Kidney epithelial cell (primary cell): Measurements from ENCODE around the gene TNF. TPM values are rescaled to one million over a fixed set of nuclear protein-coding genes. Genes with fewer than 3 reads are reported as not detected.

Experiments used
- DNase-seq: peaks from one replicate; pipeline ENCODE4 v3.0.0-alpha.2; 2010; ENCODE audit warnings: low read depth
- H3K27me3 ChIP-seq: 2 replicates; pipeline ENCODE4 v1.6.0; 2011; ENCODE audit warnings: low read length; ENCODE audit not compliant: control insufficient read depth, insufficient read depth
- H3K36me3 ChIP-seq: 2 replicates; pipeline ENCODE4 v1.5.1; 2011; ENCODE audit warnings: low read length; ENCODE audit not compliant: control insufficient read depth, insufficient read depth
- H3K4me3 ChIP-seq: 2 replicates; pipeline ENCODE4 v1.5.1; 2011; ENCODE audit warnings: low read depth, mild to moderate bottlenecking, control low read depth, low read length
- total RNA-seq: library from RNA; depleted of rRNA; stranded (reverse); fragments of >200 nt; gene quantifications from 2 replicates; pipeline ENCODE4 v1.2.3, GENCODE V29; 2015
- TF ChIP-seq, protein P1 (sequence below): IDR thresholded peaks from 2 replicates; pipeline ENCODE4 v1.5.1; 2011; ENCODE audit warnings: mild to moderate bottlenecking, moderate library complexity, low read length, control low read depth, inconsistent platforms; ENCODE audit not compliant: insufficient read depth, poor library complexity, severe bottlenecking

Gene TNF
- total RNA-seq, 1 donor from 2014 or later: 18.6 TPM

DNA sequence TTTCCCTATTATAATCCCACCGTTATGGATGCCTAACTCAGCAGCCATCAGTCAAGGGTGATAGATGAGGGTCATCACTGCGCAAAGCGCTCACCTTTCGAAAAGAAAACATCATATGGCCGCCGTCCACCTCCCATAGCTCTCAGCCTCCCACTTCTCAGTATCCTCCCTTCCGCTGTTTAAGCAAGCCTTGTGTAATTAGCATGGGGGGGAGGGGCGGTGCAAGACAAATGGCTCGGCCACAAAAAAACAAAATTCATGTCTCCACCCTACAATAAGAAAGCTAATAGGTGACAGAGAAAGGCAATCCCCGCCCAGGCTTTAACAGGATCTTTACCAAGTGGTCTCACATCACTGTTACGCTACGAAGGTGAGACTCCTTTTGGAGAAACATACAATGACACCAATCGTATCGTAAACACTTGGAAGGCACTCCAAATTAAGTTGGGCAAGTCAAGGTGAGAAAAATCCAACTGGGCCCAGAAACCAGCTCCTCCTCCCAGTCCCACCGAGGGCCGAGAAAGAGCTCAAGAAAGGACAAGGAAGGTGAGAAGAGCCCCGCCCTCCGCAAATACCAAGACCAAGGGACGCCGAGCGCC, 34.2 kb upstream of the TNF start:
- TF ChIP-seq, protein P1, sequence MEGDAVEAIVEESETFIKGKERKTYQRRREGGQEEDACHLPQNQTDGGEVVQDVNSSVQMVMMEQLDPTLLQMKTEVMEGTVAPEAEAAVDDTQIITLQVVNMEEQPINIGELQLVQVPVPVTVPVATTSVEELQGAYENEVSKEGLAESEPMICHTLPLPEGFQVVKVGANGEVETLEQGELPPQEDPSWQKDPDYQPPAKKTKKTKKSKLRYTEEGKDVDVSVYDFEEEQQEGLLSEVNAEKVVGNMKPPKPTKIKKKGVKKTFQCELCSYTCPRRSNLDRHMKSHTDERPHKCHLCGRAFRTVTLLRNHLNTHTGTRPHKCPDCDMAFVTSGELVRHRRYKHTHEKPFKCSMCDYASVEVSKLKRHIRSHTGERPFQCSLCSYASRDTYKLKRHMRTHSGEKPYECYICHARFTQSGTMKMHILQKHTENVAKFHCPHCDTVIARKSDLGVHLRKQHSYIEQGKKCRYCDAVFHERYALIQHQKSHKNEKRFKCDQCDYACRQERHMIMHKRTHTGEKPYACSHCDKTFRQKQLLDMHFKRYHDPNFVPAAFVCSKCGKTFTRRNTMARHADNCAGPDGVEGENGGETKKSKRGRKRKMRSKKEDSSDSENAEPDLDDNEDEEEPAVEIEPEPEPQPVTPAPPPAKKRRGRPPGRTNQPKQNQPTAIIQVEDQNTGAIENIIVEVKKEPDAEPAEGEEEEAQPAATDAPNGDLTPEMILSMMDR: no peak
- Histone ChIP-seq H3K36me3 (peaks cover 3% of the 10 kb centered on the region), H3K27me3 (no peaks in the 10 kb centered on the region), H3K4me3 (peak overlapping the region; percentile 83)
- DNase-seq: no peak

DNA sequence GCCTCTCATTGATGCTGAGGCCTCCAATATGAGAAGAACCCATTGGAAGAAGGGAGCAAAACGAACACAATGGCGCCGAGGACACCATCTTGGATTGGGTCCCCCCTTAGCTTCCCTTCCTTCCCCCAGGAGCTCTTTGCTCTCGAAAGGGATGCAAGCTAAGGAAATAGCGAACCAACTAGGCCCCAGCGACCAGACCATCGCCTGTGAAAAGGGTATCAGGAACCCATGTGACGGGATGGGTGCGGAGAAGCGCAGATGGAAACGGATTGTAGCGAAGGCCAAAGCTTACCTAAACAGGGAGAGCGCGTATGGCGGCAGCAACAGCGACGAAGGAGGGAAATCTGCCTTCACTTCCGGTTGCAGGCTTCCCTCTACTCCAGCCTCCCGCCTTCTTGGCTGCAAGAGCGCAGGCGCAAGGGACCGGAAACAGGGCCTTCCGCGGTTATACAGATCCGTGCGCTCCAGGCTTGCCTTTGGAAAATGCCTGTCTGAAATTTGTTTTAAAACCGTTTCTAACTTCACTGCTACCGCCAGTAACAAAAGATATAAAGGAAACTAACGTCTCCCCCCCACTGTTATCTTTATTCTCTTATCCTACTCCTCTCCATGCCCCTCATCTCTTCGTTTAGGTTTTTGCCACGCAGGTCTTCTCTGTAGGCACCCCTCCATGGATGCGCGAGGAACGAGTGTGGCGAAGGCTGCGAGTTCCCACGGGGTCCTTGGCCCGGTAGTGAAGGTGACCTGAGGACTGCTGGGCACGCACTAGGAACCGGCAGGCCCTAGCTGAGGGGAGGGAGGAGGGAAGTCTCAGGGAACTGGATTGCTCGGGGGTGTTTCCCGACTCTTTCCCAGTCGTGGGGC, 33.5 kb upstream of the TNF start, which contains the start of gene DDX39B:
DDX39B (minus strand) TSS at position 346 of the 864 bp plus-strand sequence. CDS start 1,471 bp downstream, outside the sequence.
- Histone ChIP-seq H3K27me3 (no peaks in the 10 kb centered on the region), H3K36me3 (peaks cover 3% of the 10 kb centered on the region)
- TF ChIP-seq, protein P1: no peak

DNA sequence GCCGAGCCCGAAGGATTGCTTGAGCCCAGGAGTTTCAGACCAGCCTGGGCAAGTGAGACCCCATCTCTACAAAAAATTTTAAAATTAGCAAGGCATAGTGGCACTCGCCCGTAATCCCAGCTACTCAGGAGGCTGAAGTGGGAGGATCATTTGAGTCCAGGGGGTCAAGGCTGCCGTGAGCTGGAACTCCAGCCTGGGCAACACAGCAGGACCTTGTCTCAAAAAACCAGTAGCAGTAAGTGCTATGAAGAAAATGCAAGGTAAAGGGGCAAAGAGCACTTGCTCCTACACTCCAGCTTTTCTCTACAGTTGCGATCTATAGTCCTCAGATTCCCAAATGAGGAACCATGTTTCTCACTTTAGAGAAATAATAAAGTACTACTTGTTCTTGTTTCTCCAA, 31.7 kb upstream of the TNF start:
- H3K36me3 ChIP-seq: peaks cover 3% of the 10 kb centered on the region
- TF ChIP-seq, protein P1: no peak
- H3K27me3 ChIP-seq: no peaks in the 10 kb centered on the region
- no peak overlapping the region for H3K4me3 ChIP-seq
- DNase-seq: no peak

More for the DNA sequence above, 33.5 kb upstream of the TNF start, which contains the start of gene DDX39B:
- peak; percentile 91 for DNase-seq
- peak within 1 kb of the TSS; percentile 83 for H3K4me3 ChIP-seq

DNA sequence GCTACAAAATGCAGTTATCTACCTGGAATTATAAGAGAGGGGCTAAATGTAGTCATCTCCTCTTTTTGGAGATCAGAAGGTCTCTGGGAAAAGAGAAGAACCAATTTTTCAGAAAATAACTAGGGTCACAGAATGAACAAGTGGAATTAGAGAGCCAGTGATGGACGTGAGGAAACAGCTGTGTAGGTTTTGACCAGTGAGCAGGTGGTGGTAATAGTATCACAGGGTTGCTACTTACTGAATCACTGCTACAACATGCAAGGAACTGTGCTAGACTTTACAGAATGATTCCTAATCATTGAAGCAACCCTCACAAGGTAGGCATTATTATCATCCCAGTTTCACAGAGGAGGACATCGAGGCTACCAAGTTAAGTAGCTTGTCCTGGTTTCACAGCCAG, 30.7 kb upstream of the TNF start:
- no peak for DNase-seq
- TF ChIP-seq, protein P1: no peak
- Histone ChIP-seq H3K4me3 (no peak overlapping the region), H3K27me3 (no peaks in the 10 kb centered on the region), H3K36me3 (peaks cover 3% of the 10 kb centered on the region)

DNA sequence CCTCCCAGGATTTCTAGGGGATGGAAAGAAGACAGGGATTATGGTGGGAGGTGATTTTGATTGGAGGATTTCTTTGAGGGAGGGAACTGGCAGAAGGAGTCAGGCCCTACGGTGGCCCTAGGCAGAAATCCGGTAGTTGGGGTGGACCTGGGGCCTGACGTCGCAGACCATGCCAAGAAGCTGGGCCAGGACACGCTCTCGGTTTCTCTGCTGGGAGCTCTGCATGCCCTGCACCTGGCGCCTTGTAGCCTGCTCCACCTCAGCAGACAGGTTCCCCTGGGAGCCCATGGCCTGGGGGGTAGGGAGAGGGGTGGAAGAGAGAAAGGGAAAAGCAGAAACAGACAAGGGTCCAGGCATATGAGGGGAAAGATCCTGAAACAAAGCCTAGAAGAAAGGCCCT, 30.1 kb upstream of the TNF start:
- Histone ChIP-seq H3K27me3 (no peaks in the 10 kb centered on the region), H3K4me3 (no peak overlapping the region), H3K36me3 (no peaks in the 10 kb centered on the region)
- TF ChIP-seq, protein P1: no peak
- DNase-seq: no peak
